CD14-positive monocyte (primary cell): Measurements from ENCODE around the gene PCGF3. TPM values are rescaled to one million over a fixed set of nuclear protein-coding genes. Genes with fewer than 3 reads are reported as not detected.

Experiments
- DNase-seq, 3 donors: peaks; one replicate each; pipeline ENCODE4 v3.0.0-alpha.2; 2011 to 2022
- H2AFZ ChIP-seq: 2 replicates; pipeline ENCODE4 v1.6.0; 2012; ENCODE audit warnings: mild to moderate bottlenecking, low read depth, low read length, inconsistent platforms; ENCODE audit not compliant: insufficient read depth, poor library complexity, severe bottlenecking
- H3K27ac ChIP-seq, 2 donors: 1 replicate in 1 of 2; 2 replicates in 1 of 2; pipeline ENCODE4 v1.5.1; 2012 to 2013; ENCODE audit warnings: low read length in 2 of 2, control low read depth in 1 of 2, inconsistent platforms in 1 of 2, low read depth in 1 of 2, mild to moderate bottlenecking in 1 of 2
- H3K27me3 ChIP-seq, 2 donors: one replicate each; pipeline versions ENCODE4 v1.6.0 to v1.6.1; 2011 to 2013; ENCODE audit warnings: low read length in 2 of 2; ENCODE audit not compliant: control insufficient read depth in 2 of 2, insufficient read depth in 2 of 2
- H3K36me3 ChIP-seq, 2 donors: replicated peaks in 1 of 2; 1 replicate in 1 of 2; 2 replicates in 1 of 2; pipeline versions ENCODE4 v1.5.1 to v1.6.1; 2012 to 2013; ENCODE audit warnings: low read length in 2 of 2, control low read depth in 1 of 2, inconsistent platforms in 1 of 2, mild to moderate bottlenecking in 1 of 2; ENCODE audit not compliant: insufficient read depth in 2 of 2, control insufficient read depth in 1 of 2
- H3K4me1 ChIP-seq, 2 donors: 1 replicate in 1 of 2; 2 replicates in 1 of 2; pipeline versions ENCODE4 v1.5.1 to v1.6.1; 2012 to 2013; ENCODE audit warnings: low read length in 2 of 2, control low read depth in 1 of 2, inconsistent platforms in 1 of 2, mild to moderate bottlenecking in 1 of 2, moderate library complexity in 1 of 2; ENCODE audit not compliant: insufficient read depth in 2 of 2, control insufficient read depth in 1 of 2
- H3K4me2 ChIP-seq: replicated peaks from 2 replicates; pipeline ENCODE3; 2012; ENCODE audit warnings: low read length, moderate library complexity, mild to moderate bottlenecking; ENCODE audit not compliant: poor library complexity, severe bottlenecking; ENCODE audit errors: extremely low read depth
- H3K4me3 ChIP-seq, 3 experiments: fragments of 200-600 bp in 1 of 3; sonication (generic) in 1 of 3; replicated peaks in 1 of 3; 1 replicate in 2 of 3; 2 replicates in 1 of 3; pipeline ENCODE4 v1.5.1; 2011 to 2013; ENCODE audit warnings: low read length in 3 of 3, mild to moderate bottlenecking in 3 of 3, control low read depth in 2 of 3, low read depth in 2 of 3, inconsistent platforms in 1 of 3, moderate library complexity in 1 of 3
- H3K79me2 ChIP-seq: 2 replicates; pipeline ENCODE4 v1.6.0; 2012; ENCODE audit warnings: mild to moderate bottlenecking, control low read depth, inconsistent platforms, low read length, moderate library complexity; ENCODE audit not compliant: insufficient read depth
- H3K9ac ChIP-seq: 2 replicates; pipeline ENCODE4 v1.6.0; 2017; ENCODE audit warnings: low read length, mild to moderate bottlenecking; ENCODE audit not compliant: insufficient read depth, poor library complexity, severe bottlenecking
- H3K9me3 ChIP-seq, 2 donors: replicated peaks in 1 of 2; 1 replicate in 1 of 2; 2 replicates in 1 of 2; pipeline versions ENCODE4 v1.5.1 to v1.6.1; 2012 to 2013; ENCODE audit warnings: low read length in 2 of 2, control low read depth in 1 of 2; ENCODE audit not compliant: control insufficient read depth in 1 of 2, insufficient read depth in 1 of 2
- H4K20me1 ChIP-seq: 2 replicates; pipeline ENCODE4 v1.6.0; 2012; ENCODE audit warnings: mild to moderate bottlenecking, low read length, control low read depth, moderate library complexity; ENCODE audit not compliant: insufficient read depth
- H3K27ac Mint-ChIP-seq, 7 donors: one replicate each; pipeline ENCODE4 v1.8.0; 2020; ENCODE audit warnings: mild to moderate bottlenecking in 7 of 7, mixed read lengths in 7 of 7, moderate library complexity in 6 of 7, inconsistent platforms in 2 of 7
- H3K27me3 Mint-ChIP-seq, 3 donors: one replicate each; pipeline ENCODE4 v1.8.0; 2021 to 2022; ENCODE audit warnings: low read depth in 3 of 3, mild to moderate bottlenecking in 3 of 3, mixed read lengths in 3 of 3, moderate library complexity in 3 of 3, inconsistent platforms in 1 of 3
- H3K36me3 Mint-ChIP-seq, 2 donors: one replicate each; pipeline ENCODE4 v1.8.0; 2020; ENCODE audit warnings: mixed read lengths in 2 of 2, inconsistent platforms in 1 of 2, mild to moderate bottlenecking in 1 of 2
- H3K4me1 Mint-ChIP-seq: one replicate; pipeline ENCODE4 v1.8.0; 2020; ENCODE audit warnings: mild to moderate bottlenecking, mixed read lengths
- H3K4me3 Mint-ChIP-seq, 2 donors: one replicate each; pipeline ENCODE4 v1.8.0; 2020; ENCODE audit warnings: mild to moderate bottlenecking in 2 of 2, mixed read lengths in 2 of 2, moderate library complexity in 1 of 2
- H3K9me3 Mint-ChIP-seq, 7 donors: one replicate each; pipeline ENCODE4 v1.8.0; 2020 to 2022; ENCODE audit warnings: mixed read lengths in 7 of 7, mild to moderate bottlenecking in 6 of 7, moderate library complexity in 6 of 7, inconsistent platforms in 2 of 7
- CTCF ChIP-seq: fragments of 200-600 bp; IDR thresholded peaks from one replicate; pipeline ENCODE4 v1.8.0; 2022; ENCODE audit warnings: antibody characterized with exemption, mild to moderate bottlenecking
- WGBS: methylation state at CpG from one replicate; pipeline ENCODE4 v1.1.5; 2013; ENCODE audit warnings: missing lambda C conversion rate; ENCODE audit not compliant: insufficient coverage; 5-methylcytosine and 5-hydroxymethylcytosine counted together
- intact Hi-C, 2 donors: fragments of 100-400 bp; cut with micrococcal nuclease; formaldehyde crosslinking; loops; one replicate each; pipeline versions ENCODE4 v1.15.0 to v1.15.1; 2023
- polyA plus RNA-seq, 3 donors: library from polyadenylated mRNA; depleted of rRNA in 1 of 3; unstranded in 2 of 3; stranded (reverse) in 1 of 3; fragments of 300-500 nt in 2 of 3; fragments of >200 nt in 1 of 3; fragmentation: Illumina TruSeq in 2 of 3; gene quantifications; 1 replicate in 2 of 3; 2 replicates in 1 of 3; pipeline ENCODE4 v1.2.3, GENCODE V29; 2012 to 2021

PCGF3 gene
- polyA plus RNA-seq, 3 donors: 7.0 to 163 (median 8.3) TPM

- Mint-ChIP-seq H3K27ac (peak overlapping the region; percentile 98 to 100 (median 100)), H3K27me3 (peaks cover 0 to 10% (median 3%) of the 10 kb centered on the region in 3 donors), H3K4me1 (peaks cover 45% of the 10 kb centered on the region), H3K4me3 (peak overlapping the region; percentile 80 to 93), H3K9me3 (peaks cover 0 to 2% (median 0%) of the 10 kb centered on the region in 7 donors), H3K36me3 (peaks cover 12 to 15% of the 10 kb centered on the region in 2 donors)
- Histone ChIP-seq H3K27ac (peak overlapping the region; percentile 99), H3K79me2 (peaks cover 35% of the 10 kb centered on the region), H3K9me3 (no peaks in the 10 kb centered on the region), H3K9ac (peak overlapping the region; percentile 87), H2AFZ (peak overlapping the region; percentile 97), H3K4me2 (peak overlapping the region; percentile 86), H4K20me1 (peaks cover 26% of the 10 kb centered on the region), H3K36me3 (peaks cover 4 to 18% of the 10 kb centered on the region in 2 donors), H3K4me1 (peaks cover 50 to 53% of the 10 kb centered on the region in 2 donors), H3K27me3 (no peaks in the 10 kb centered on the region), H3K4me3 (peak overlapping the region; percentile 54 to 82 (median 73))
- no peak for DNase-seq
- intact Hi-C loops: loop anchor here in 1 of 2 donors (2.0 to 10.0 kb wide), 3 partner anchors 17 to 894 kb away; partner anchors contain the start of genes PCGF3 and ZNF141
- 67% methylated on average over 16 of the region's 26 CpGs for WGBS
- no peak for TF ChIP-seq CTCF
Measured at GRCh38 chr4:687971-688853, 17.4 kb upstream of the PCGF3 start.

GRCh38 chr4:688854-689681 lies 16.6 kb upstream of the PCGF3 start, which contains the start of gene SLC49A3:
SLC49A3 (minus strand) TSS chr4:689151; CDS start chr4:689127, 24 bp downstream.
- Mint-ChIP-seq H3K36me3 (peaks cover 12 to 15% of the 10 kb centered on the region in 2 donors), H3K4me1 (peaks cover 38% of the 10 kb centered on the region), H3K27me3 (peaks cover 4 to 12% (median 7%) of the 10 kb centered on the region in 3 donors), H3K9me3 (peaks cover 0 to 3% (median 0%) of the 10 kb centered on the region in 7 donors), H3K4me3 (peak within 1 kb of the TSS; percentile 80 to 93), H3K27ac (peak within 1 kb of the TSS; percentile 98 to 100 (median 100))
- no peaks in the 10 kb centered on the region for H3K27me3 ChIP-seq
- peak within 1 kb of the TSS; percentile 97 for H2AFZ ChIP-seq
- intact Hi-C loops: loop anchor here in 1 of 2 donors (2.0 to 10.0 kb wide), 3 partner anchors 16 to 893 kb away; partner anchors contain the start of genes PCGF3 and ZNF141
- DNase-seq: peak in 1 of 3 donors; percentile 30
- H3K4me2 ChIP-seq: peak within 1 kb of the TSS; percentile 86
- H3K9me3 ChIP-seq: no peaks in the 10 kb centered on the region
- peaks cover 35% of the 10 kb centered on the region for H3K79me2 ChIP-seq
- H4K20me1 ChIP-seq: peaks cover 18% of the 10 kb centered on the region
- no peak for TF ChIP-seq CTCF
- 4% methylated on average over 59 of the region's 59 CpGs for WGBS
- H3K4me3 ChIP-seq: peak within 1 kb of the TSS; percentile 54 to 82 (median 73)
- peaks cover 44 to 45% of the 10 kb centered on the region in 2 donors for H3K4me1 ChIP-seq
- peak within 1 kb of the TSS; percentile 87 for H3K9ac ChIP-seq
- peaks cover 4 to 18% of the 10 kb centered on the region in 2 donors for H3K36me3 ChIP-seq
- peak within 1 kb of the TSS; percentile 99 for H3K27ac ChIP-seq
